DMS153 (cell line): ENCODE data around the gene BMS1.
"Not testable (repeated sequence)": the region's sequence is repeated elsewhere in the genome, so short reads cannot be mapped to it uniquely, and the experiment has no call there.

Source experiments
- DNase-seq: peaks from one replicate; lab custom pipeline; 2025; lab: John Stamatoyannopoulos, UW

Gene BMS1

DNA sequence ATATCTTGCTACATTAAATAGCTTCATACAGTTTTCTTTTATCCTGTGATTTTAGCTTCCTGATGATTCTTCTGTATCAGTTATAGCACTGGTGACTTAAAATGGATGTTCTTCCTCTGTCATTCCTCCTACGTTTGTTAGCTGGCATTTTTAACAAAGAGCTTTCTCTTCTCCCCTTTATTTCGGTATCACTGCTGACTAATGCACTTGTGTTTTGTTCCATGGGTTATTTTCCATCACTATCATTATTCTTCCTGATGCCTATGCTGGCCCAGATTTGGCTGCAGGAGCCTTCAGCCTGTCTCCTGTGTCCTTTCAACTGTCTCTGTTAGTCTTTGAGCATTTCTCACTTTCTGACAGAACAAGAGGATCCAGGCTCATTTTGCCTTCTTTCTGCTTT, 13.1 kb downstream of the BMS1 start:
- DNase-seq = no peak

DNA sequence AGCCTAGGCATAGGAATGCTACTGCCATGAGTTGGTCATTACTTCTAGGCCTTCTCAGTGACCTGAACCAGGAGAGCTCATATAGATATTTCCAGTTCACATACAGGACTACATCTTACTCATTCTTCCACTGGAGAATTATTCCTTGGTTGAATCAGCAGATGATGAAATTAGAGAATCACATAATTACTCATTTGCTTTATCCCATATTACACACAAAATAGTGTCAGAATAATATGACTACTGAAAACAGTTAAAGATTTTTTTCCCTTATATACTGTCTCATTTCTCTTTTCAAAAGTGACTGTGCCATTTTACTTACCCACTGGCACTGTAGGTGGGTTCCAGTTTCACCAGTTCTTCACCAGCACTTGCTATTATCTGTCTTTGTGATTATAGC, 18.5 kb downstream of the BMS1 start:
- no peak for DNase-seq

DNA sequence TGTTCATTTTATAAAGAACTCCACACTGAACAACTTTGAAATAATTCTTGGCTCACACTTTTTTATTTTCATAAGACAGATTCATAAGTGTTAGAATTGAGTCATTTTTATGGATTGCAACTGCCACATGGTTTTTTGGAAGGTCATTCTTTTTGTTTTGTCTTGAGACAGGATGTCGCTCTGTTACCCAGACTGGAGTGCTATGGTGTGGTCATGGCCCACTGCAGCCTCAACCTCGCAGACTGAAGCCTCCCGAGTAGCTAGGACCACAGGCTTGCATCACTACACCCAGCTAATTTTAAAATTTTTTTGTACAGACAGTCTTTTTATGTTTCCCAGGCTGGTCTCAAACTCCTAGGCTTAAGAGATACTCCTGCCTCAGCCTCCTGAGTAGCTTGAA, 20.3 kb downstream of the BMS1 start:
- DNase-seq = no peak

DNA sequence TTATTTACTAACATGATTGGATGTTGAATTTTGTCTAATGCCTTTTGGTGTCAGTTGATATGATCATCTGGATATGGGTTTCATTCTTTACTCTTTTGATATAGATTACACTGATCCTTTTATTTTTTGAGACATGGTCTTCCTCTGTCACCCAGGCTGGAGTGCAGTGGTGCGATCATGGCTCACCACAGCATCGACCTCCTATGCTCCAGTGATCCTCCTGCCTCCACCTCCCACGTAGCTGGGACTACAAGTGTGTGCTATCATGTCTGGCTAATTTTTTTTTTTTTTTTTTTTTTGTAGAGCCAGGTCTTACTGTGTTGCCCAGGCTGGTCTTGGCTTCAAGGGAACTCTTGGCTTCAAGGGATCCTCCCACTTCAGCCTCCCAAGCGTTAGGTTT, 27.1 kb downstream of the BMS1 start:
- DNase-seq = no peak

GRCh38 chr10:42812028-42812427, 29.4 kb downstream of the BMS1 start:
- DNase-seq = no peak

DNA sequence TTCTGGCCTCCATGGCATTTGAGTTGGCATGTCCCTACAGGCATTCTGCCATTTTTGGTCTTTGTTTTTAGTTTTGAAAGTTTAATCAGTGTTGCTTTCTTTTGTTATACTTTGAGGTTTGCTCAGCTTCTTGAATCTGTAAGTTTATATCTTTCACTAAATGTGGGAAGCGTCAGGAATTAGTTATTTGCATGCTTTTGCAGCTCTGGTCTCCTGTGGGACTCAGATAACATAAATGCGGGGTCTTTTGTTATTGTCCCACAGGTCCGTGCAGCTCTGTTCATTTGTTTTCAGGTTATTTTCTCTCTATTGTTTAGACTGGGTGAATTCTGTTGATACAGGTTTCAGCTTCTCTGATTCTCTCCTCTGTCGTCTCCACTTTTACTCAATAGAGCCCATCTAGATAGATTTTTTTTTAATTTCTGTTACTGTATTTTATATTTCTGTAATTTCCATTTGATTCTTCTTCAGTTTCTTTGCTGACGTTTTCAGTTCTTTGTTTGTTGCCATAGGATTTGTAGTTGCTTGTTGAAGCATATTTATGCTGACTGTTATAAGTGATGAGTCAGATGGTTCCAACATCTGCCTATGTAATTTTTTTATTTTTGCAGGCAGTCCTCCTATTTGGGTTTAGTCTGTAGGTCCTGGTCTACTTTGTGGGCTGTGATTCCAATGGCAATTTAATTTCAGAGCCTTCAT, 31.5 kb downstream of the BMS1 start:
- not testable (repeated sequence) for DNase-seq

- DNase-seq = not testable (repeated sequence)
Observed at GRCh38 chr10:42816334-42816733, 33.7 kb downstream of the BMS1 start.

DNA sequence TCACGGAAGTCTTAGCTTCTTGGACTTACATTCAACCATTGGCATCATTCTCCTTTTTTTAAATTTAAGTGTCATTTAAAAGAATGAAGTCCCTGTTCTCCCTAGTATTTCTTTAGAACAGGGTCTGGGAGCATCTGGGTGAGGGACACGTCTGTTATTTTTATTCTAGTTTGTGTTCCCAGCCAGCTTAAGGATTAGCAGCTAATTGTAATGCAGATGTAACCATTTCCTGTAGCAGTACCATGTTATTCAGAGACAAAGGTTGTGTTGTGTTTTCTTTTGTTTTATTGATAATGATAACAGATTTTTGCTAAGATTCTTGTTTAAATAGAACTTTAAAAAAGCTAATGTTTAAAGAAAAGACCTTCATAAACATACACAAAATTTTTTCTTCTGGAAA, 34.3 kb downstream of the BMS1 start:
- DNase-seq = no peak

DNA sequence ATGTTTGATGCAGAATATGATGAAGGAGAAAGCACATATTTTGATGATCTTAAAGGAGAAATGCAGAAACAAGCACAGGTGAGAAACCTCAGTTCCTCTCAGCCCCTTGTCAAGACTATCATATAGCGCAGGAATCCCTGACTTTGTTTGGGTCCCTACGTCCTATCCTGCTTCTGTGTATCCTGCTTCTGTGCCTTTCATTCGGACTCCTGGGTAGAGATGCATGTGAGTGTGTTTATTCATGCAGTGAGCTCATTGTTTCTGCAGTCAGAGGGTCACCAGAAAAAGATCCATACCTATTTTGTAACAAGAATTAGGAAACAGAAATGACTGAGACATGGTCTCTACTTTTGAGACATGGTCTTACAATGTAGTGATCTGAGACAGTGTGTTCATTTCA, 34.8 kb downstream of the BMS1 start:
- DNase-seq = not testable (repeated sequence)

DNA sequence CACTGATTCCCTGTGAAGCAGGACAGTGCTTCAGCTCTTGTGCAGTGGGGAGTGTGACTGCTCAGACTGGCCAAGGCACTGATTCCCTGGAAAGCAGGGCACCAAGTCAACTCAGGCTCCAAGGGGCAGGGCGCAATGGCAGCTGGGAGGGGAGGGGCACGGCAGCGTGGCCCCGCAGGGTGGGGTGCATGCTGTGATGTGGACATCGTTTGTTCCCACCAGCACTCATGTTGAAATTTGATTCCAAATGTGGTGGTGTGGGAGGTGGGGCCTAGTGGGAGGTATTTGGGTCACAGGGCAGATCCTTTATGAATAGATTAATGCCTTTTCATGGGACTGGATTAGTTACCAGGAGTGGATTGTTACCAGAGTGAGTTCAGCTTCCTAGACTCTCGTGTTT, 44.2 kb downstream of the BMS1 start:
- DNase-seq = not testable (repeated sequence)

GRCh38 chr10:42827201-42827600, 44.6 kb downstream of the BMS1 start:
- DNase-seq = no peak

- DNase-seq = not testable (repeated sequence)
Observed at GRCh38 chr10:42828391-42828790, 45.8 kb downstream of the BMS1 start.

- no peak for DNase-seq
Observed at GRCh38 chr10:42830237-42830636, 47.6 kb downstream of the BMS1 start.

- no peak for DNase-seq
Observed at GRCh38 chr10:42836096-42836495, 53.5 kb downstream of the BMS1 start.

DNA sequence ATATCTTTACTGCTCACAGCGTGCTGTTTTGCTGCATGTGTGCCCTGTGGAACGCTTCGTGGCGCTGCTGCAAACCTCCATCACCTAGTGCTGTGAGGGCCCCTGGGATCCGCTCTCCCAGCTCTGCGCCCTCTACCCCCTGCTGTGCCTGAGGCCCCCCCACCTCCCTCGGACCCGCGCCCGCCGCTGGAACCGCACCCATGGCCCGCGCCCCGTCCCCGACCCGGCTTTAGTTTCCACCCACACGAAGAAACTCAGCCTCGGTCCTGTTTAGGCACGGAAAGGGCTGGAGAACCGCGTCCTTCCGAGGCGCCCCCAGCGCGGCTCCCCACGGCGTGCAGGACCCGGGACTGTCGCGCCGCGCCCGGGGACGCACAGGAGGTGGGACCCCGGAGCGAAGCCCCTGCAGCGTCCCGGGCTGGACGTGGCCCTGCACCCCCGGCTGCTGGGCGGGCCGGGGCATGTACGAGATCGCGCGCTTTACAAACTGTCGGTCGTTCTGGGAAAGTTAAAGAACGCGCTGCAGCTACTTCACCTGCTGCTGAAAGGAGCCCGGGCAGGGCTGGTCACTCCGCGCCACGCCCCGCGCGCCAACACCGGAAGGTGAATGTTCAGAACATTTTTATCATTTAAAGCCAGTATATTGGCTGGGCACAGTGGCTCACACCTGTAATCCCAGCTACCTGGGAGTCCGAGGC, 54.3 kb downstream of the BMS1 start:
- no peak for DNase-seq

DNA sequence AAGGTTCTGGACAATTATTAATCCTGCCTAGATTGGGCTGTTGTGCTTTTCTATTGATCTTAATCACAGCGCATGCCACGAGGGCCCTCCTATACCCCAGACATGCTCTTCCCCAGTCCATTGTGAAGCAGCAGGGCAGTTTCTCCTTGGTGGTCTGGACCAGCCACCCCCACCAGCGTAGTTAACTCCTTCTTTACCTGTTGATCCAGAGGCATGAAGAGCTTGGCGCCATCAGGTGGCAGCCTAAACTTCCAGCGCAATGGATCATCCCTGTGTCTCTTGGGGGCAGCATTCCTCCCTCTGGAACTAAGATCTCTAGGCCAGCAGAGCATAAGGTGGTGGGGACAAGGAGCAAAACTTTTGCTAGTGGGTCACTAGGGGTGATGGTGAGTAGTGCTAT, 62.2 kb downstream of the BMS1 start:
- DNase-seq = not testable (repeated sequence)

GRCh38 chr10:42847261-42847660, 64.7 kb downstream of the BMS1 start:
- not testable (repeated sequence) for DNase-seq

DNA sequence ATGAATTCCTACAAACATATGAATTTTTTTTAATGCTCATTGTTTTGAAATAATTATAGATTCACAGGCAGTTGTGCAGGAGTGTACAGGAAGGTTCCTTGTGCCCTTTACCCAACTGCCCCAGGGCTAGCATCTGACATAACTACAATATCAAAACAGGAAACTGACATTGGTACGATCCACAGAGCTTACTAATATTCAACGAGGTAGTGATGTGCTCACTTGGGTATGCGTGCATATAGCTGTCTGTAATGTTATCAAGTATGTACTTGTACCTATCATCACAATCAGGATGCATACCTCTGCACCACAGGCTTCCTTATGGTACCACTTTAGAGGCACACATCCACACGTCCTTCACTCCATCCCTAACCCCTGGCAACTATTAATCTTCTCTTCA, 68.3 kb downstream of the BMS1 start:
- DNase-seq = no peak

DNA sequence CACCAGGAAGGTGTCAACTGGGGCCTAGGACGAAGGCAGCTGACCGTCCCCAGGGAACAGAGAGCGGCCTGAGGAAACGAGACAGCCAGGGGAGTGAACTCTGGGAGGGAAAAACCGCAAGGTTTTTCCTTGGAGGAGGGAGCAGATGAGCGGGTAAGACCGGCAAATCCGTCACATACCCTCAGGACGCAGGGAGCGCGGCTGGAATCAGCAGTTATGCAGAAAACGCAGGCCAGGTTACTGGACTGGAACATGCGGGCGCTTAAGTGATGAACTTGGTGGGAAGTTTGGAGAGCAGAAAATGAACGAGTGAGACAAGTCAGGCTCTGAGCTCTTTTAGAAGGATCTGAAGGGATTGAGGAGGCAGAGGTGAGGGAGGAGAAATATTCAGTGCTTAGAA, 76.7 kb downstream of the BMS1 start:
- DNase-seq = no peak

- not testable (repeated sequence) for DNase-seq
Observed at GRCh38 chr10:42860016-42860415, 77.4 kb downstream of the BMS1 start.

GRCh38 chr10:42862801-42863200, 80.2 kb downstream of the BMS1 start:
- DNase-seq = not testable (repeated sequence)

- DNase-seq = no peak
Observed at GRCh38 chr10:42864575-42864974, 82.0 kb downstream of the BMS1 start.

GRCh38 chr10:42865716-42866114, 83.1 kb downstream of the BMS1 start:
- no peak for DNase-seq
